Stimulated activated CD4-positive, alpha-beta T cell treated with anti-CD3 and anti-CD28 coated beads, Interleukin-2, amount 100 ng/mL, for 48 hours (primary cell): Measurements from ENCODE around the gene SSNA1.
A peak's percentile ranks its signal among the peaks of the same experiment; 100 is the strongest.

ENCODE experiments used
- DNase-seq, 2 donors: peaks; one replicate each; pipeline ENCODE4 v3.0.0-alpha.2; 2020

SSNA1 gene

DNA sequence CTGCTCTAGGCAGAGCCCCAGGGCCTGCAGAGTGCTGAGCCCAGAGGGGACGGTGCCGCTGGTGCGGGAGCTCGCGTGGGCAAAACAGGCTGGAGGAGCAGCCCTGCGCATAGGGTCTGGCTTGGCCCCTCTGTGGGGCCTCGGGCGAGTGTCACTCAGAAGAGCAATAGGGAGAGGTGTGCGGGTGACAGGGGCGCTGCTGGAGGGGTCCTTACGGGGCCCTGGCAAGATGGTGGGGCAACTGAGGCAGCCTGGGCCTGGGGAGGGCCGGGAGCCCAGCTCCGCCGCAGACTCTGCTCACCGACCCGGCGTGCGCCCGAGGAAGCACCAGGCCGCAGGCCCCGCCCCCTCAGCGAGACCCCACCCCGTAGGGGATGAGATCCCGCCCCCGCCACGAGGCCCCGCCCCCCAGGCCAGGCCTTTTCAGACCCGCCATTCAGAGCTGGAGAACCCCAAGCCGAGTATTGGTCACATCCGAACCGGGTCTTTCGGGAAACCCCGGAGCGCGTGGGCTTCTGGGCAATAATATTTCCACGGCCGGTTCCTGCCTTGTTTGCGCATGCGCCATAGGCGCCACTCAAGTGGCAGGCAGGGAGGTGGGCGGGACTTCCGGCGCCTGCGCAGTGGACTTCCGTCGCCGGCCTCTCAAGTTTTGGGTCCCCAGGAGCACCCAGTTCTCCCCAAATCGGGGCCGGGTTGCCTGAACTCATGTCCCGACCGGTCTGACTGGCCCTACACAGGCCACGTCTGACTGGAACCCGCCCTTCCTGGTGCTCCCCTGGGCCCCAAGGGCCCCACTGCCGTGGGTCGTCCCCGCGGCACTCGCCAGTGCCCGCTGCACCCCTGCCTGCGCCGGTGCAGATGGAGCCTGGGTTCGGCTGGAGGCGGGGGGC, 34.8 kb downstream of the SSNA1 start:
- DNase-seq, result peak; percentile 98

DNA sequence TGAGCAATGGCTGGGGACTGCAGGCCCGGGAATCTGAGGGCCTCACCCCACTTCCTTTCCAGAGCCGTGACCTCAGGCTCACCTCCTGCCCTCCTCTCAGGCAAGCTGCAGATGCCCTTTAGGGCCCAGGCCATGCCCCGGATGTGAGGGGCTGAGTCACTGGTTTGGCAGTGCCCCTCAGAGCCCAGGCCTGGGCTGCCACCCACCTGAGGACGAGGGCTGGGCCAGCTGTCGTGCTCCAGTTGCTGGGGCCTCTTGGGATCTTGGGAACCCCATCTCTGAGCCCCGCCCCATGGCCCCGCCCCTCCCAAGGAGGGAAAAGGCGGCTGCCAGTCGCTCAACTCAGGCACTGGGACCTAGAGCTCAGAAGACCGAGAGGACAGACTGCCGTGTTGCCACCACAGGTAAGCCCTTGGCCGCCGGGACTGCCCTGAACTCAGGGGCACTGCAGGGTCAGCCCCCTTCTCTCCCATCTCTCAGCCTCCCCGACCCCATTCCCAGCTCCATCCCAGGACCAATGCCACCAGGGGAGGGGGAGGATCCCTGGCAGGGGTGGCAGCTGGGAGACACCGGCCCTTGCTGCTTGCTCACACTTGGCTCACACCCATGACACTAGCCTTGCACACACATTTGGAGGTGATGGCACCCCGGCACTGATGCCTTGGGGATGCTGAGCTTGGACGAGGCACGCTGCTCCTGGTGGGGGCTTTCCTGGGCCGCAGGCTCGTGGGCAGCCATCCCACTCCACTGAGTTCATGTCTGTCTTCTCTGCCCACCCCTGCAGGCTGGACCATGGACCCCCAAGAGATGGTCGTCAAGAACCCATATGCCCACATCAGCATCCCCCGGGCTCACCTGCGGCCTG, 36.6 kb downstream of the SSNA1 start, which contains the start of gene CYSRT1:
Gene CYSRT1 (plus strand): TSS at position 345 of the 865 bp plus-strand sequence. CDS start 448 bp downstream, at position 793.
- no peak for DNase-seq

DNA sequence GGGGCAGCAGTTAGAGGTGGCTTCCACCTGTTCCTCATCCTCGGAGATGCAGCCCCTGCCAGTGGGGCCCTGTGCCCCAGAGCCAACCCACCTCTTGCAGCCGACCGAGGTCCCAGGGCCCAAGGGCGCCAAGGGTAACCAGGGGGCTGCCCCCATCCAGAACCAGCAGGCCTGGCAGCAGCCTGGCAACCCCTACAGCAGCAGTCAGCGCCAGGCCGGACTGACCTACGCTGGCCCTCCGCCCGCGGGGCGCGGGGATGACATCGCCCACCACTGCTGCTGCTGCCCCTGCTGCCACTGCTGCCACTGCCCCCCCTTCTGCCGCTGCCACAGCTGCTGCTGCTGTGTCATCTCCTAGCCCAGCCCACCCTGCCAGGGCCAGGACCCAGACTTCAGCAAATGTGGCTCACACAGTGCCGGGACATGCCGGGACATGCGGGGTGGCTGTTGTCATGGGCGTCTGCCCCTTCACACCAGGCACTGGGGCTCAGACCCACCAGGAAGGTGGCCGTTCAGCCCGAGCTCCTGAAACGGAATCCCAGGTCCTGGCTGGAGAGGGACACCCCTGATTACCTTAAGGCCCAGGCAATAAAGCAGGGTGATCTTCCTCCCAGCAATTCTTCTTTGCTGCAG, 37.3 kb downstream of the SSNA1 start:
- no peak for DNase-seq

- DNase-seq, result no peak
These were observed 38.0 kb downstream of the SSNA1 start for GRCh38 chr9:137226338-137227053.

GRCh38 chr9:137227054-137227852, 38.8 kb downstream of the SSNA1 start, which contains the start of gene RNF224:
RNF224 (plus strand) TSS chr9:137227502; CDS start chr9:137228336, 834 bp downstream.
- peak; percentile 75 to 84 for DNase-seq

- DNase-seq, result no peak
These were observed 39.5 kb downstream of the SSNA1 start for GRCh38 chr9:137227853-137228505.

GRCh38 chr9:137228506-137228967, 40.1 kb downstream of the SSNA1 start:
- no peak for DNase-seq

- no peak for DNase-seq
These were observed 40.8 kb downstream of the SSNA1 start for GRCh38 chr9:137228968-137229896.

DNA sequence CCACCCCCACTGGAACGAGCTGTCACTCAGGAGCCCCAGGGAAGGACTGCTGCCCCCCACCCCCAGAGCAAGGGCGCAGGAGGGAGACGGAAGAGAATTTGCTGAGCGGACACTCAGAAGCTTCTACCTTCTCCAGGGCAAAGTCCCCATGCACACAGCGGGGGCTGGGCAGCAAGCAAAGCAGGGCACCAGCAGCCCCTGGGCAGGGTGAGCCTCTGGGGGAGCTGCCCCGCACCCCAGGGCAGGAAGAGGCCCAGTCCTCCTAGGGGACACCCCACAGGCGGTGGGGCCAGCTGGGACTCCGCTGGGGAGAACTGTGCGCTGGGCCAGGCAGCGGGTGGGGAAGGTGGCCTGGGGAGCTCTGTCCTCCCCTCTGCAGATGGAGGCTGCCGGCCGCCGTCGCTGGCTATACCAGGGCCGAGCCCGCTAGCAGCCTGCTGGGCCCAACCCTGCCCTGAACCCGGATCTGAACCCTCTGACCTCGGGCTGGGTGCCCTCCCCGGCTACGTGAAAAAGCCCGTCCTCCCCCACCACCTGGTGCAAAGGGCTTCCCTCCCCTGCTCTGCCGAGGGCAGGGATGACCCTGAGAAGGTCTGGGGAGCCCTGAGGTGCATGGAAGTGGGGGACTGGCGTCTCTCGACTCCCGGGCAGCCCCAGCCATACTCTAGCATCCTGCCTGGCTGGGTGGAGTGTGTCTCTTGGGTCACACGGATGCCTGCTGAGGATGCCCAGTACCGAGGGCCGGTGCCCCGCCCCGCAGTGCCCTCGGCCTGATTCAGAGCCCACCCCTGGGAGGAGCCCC, 41.6 kb downstream of the SSNA1 start:
- DNase-seq, result no peak

- no peak for DNase-seq
These were observed 42.4 kb downstream of the SSNA1 start, which contains the start of gene SLC34A3 for GRCh38 chr9:137230705-137231371. SLC34A3 (plus strand) TSS chr9:137230901; CDS start chr9:137231703, 802 bp downstream.

- DNase-seq, result no peak
These were observed 43.0 kb downstream of the SSNA1 start for GRCh38 chr9:137231372-137232039.

GRCh38 chr9:137232101-137232500, 43.6 kb downstream of the SSNA1 start:
- DNase-seq, result no peak

DNA sequence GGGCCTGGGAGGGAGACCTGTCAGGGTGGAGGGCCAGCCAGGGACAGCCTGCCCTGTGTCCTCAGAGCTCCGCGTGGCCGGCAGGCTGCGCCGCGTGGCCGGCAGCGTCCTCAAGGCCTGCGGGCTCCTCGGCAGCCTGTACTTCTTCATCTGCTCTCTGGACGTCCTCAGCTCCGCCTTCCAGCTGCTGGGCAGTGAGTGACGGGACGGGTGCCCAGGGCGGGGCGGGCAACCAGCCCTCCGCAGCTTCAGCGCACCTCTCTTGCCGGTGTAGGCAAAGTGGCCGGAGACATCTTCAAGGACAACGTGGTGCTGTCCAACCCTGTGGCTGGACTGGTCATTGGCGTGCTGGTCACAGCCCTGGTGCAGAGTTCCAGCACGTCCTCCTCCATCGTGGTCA, 44.0 kb downstream of the SSNA1 start:
- DNase-seq, result no peak

DNA sequence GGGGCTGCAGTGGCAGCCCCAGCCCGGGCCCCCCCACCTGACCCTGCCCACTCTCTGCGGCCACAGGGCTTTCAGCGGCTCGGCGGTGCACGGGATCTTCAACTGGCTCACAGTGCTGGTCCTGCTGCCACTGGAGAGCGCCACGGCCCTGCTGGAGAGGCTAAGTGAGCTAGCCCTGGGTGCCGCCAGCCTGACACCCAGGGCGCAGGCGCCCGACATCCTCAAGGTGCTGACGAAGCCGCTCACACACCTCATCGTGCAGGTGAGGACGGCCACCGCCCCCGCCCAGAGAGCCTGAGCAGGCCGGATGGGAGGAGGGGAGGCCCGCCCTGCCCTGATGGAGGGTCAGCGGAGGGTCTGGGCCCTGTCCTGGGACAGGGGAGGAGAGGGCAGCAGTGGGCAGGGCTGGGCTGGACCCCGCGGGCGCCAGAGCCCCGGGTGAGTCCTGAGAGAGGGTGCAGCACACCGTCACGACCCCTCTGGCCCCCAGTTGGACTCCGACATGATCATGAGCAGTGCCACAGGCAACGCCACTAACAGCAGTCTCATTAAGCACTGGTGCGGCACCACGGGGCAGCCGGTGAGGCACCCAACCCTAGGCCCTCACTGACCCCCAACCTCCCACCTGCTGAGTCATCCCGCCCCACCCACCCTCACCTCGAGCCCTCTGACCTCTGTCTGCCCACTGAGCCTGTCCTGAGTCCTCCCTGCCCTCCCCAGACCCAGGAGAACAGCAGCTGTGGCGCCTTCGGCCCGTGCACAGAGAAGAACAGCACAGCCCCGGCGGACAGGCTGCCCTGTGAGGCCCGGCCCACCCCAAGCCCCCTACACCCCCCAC, 44.9 kb downstream of the SSNA1 start:
- no peak for DNase-seq

DNA sequence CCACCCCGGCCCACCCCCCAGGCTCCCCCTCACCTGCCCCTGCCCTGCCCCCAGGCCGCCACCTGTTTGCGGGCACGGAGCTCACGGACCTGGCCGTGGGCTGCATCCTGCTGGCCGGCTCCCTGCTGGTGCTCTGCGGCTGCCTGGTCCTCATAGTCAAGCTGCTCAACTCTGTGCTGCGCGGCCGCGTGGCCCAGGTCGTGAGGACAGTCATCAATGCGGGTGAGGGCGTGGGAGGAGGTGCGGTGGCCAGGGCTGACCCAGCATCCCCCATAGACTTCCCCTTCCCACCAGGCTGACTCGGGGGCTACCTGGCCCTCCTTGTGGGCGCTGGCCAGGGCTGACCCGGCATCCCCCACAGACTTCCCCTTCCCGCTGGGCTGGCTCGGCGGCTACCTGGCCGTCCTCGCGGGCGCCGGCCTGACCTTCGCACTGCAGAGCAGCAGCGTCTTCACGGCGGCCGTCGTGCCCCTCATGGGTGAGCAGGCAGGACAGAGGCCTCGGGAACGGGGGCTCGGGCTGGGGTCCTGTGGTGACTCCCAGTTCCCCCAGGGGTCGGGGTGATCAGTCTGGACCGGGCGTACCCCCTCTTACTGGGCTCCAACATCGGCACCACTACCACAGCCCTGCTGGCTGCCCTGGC, 45.7 kb downstream of the SSNA1 start:
- DNase-seq, result no peak
